ENCODE measurements around the gene BLTP2.

DNA sequence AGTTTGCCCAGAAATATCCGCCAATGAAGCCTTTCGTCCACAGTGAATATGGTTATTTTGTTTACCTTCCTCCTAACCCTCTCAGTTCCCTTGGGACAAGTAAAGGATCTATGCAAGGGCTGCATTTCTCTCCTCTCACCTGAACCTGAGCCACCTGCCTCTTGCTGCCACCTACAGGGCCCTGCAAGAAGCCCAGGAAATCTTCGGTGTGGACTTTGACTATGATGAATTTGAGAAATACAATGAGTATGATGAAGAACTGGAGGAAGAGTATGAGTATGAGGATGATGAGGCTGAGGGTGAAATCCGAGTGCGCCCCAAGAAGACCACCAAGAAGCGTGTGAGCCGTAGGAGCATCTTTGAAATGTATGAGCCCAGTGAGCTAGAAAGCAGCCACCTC, 31.0 kb upstream of the BLTP2 start:
- TF ChIP-seq POLR2AphosphoS5 (IDR thresholded peaks at IDR 0.05; ENCODE audit: borderline replicate concordance, low read depth, low read length), result no peak
- TF ChIP-seq EZH2 (IDR thresholded peaks at IDR 0.05), result no peak

Measured in SK-N-MC (cell line).